SK-N-MC (cell line): ENCODE measurements around the gene KRT24.

Source experiments
- DNase-seq: peaks from one replicate; pipeline ENCODE4 v3.0.0-alpha.2; 2011; ENCODE audit warnings: low read depth, low spot score
- H3K27ac ChIP-seq: fragments of 200-600 bp; sonication (generic); 2 replicates; pipeline ENCODE4 v1.5.1; 2016; ENCODE audit warnings: mixed run types
- H3K36me3 ChIP-seq: fragments of 200-600 bp; sonication (generic); 2 replicates; pipeline ENCODE4 v1.6.1; 2017; ENCODE audit warnings: antibody characterized with exemption, low read length, mixed read lengths; ENCODE audit not compliant: insufficient read depth
- H3K4me3 ChIP-seq: fragments of 200-600 bp; sonication (generic); 2 replicates; pipeline ENCODE4 v1.5.1; 2016
- H3K9ac ChIP-seq: fragments of 200-600 bp; sonication (generic); 2 replicates; pipeline ENCODE4 v1.8.0; 2017; ENCODE audit warnings: mixed run types, mixed read lengths; ENCODE audit not compliant: insufficient read length
- H3K9me3 ChIP-seq: fragments of 200-600 bp; sonication (generic); 2 replicates; pipeline ENCODE4 v1.6.1; 2017; ENCODE audit warnings: low read depth, mild to moderate bottlenecking, antibody characterized with exemption, low read length, moderate library complexity, mixed read lengths
- EZH2 ChIP-seq: fragments of 200-600 bp; sonication (generic); IDR thresholded peaks from one replicate; pipeline ENCODE4 v1.6.1; 2017; ENCODE audit warnings: antibody characterized with exemption
- FOXP2 ChIP-seq: optimal IDR thresholded peaks from 2 replicates; pipeline ENCODE3; 2011; ENCODE audit warnings: mild to moderate bottlenecking, moderate library complexity; ENCODE audit not compliant: insufficient read depth; ENCODE audit errors: extremely low read length, control extremely low read depth
- POLR2AphosphoS5 ChIP-seq: IDR thresholded peaks from 2 replicates; pipeline ENCODE4 v1.6.1; 2012; ENCODE audit warnings: mild to moderate bottlenecking, low read depth, low read length, borderline replicate concordance

The KRT24 gene

DNA sequence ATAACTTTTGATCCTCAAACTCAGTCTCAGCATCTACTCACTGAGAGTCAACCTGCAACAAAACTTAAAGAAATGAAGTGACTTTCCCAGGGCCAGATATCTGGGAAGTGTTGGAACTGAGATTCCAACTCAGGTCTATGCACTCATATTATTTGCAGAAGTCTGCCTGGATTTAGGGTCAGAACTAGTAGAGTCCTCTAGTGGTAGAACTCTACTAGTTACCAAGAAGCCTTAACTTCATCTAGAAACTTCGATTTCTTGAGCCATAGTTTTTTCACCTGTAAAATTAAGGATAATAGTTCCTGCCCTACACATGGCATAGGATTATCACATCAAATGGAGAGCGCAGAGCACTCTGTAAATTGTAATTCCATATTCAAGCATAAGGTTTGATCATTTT lies 23.4 kb upstream of the KRT24 start:
- no peaks in the 10 kb centered on the region for H3K36me3 ChIP-seq
- H3K4me3 ChIP-seq = no peak overlapping the region
- no peaks in the 10 kb centered on the region for H3K9me3 ChIP-seq
- no peak overlapping the region for H3K9ac ChIP-seq
- no peak for TF ChIP-seq EZH2
- no peak for TF ChIP-seq FOXP2
- TF ChIP-seq POLR2AphosphoS5 = no peak
- H3K27ac ChIP-seq = no peak overlapping the region
- no peak for DNase-seq

DNA sequence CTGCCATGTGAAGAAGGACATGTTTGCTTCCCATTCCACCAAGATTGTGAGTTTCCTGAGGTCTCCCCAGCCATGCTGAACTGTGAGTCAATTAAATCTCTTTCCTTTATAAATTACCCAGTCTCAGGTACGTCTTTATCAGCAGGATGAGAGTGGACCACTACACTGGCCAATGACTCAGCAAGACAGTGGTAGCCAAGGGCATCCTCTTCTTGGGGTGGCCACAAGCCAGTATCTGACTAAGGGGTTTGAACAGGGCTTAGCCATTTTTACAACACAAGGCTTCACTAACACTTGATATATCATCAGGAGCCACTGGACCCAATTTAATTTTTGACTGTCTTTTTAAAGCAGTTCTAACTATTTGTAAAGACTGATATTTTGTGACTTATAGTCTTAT lies 21.1 kb upstream of the KRT24 start:
- no peak for TF ChIP-seq EZH2
- no peak for TF ChIP-seq POLR2AphosphoS5
- no peak for TF ChIP-seq FOXP2
- H3K27ac ChIP-seq = no peak overlapping the region
- H3K4me3 ChIP-seq = no peak overlapping the region
- H3K9me3 ChIP-seq = no peaks in the 10 kb centered on the region
- no peaks in the 10 kb centered on the region for H3K36me3 ChIP-seq
- DNase-seq = no peak
- H3K9ac ChIP-seq = no peak overlapping the region

DNA sequence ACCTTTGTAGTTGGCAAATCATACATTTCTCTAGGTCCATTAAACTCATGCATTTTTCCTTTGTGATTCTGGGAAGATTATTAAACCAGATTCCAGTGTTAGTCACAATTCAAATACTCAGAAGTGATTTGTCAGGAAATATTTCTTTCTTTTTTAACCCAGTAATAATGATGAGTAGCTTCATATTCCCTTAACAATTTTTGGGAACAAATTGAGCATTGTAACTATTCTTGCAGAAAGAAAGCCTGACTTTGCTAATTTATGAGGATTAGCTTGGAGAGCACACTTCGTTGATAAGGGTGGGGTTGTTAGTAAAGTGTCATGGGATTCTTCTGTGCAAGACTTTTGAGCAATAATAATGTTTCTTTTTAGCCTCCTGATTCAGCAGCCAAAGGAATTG lies 18.7 kb upstream of the KRT24 start:
- no peak for TF ChIP-seq EZH2
- no peak for TF ChIP-seq POLR2AphosphoS5
- TF ChIP-seq FOXP2 = no peak
- H3K36me3 ChIP-seq = no peaks in the 10 kb centered on the region
- no peak overlapping the region for H3K9ac ChIP-seq
- H3K4me3 ChIP-seq = no peak overlapping the region
- H3K27ac ChIP-seq = no peak overlapping the region
- DNase-seq = no peak
- H3K9me3 ChIP-seq = no peaks in the 10 kb centered on the region

DNA sequence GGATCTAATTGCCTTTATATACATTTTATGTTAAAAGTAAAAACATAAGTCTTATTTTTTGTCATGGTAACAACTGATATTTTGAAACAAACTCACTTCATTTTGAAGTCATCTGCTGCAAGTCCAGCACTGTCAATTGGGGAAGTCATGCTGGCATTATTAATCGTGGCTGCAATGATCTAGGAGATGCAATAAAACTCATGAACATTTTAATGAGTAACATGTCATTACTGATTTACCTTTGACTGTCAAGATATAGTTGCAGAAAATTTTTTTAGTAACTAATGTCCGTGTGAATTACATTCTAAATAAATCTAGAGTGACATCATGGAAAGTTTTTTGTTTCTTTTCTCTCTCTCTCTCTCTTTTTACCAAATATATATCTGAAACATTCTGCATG lies 17.3 kb upstream of the KRT24 start:
- no peak for TF ChIP-seq FOXP2
- no peak for TF ChIP-seq EZH2
- TF ChIP-seq POLR2AphosphoS5 = no peak
- Histone ChIP-seq H3K27ac (no peak overlapping the region), H3K4me3 (no peak overlapping the region)

DNA sequence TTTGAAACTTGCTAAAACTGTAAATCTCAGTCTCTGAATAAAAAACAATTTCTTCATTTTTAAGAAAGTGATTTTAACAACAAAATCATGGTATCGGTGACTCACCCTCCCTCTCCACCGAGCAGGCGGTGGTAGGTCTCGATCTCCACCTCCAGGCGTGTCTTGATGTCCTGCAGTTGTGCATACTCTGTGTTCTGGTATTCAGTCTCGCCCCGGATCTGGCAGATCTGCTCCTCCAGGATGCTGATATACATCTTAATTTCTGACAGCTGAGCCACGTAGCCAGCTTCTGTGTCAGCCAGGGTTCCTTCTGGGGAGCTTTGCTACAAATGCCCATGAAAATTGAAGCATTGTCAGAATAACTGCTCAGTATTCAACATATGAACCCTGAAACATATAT lies 15.4 kb upstream of the KRT24 start:
- no peak overlapping the region for H3K27ac ChIP-seq
- TF ChIP-seq POLR2AphosphoS5 (no peak), EZH2 (no peak), FOXP2 (no peak)
- H3K9me3 ChIP-seq = no peaks in the 10 kb centered on the region
- no peak for DNase-seq
- H3K4me3 ChIP-seq = no peak overlapping the region
- no peak overlapping the region for H3K9ac ChIP-seq
- no peaks in the 10 kb centered on the region for H3K36me3 ChIP-seq

More for the DNA sequence above, 17.3 kb upstream of the KRT24 start:
- H3K9ac ChIP-seq = no peak overlapping the region
- no peaks in the 10 kb centered on the region for H3K36me3 ChIP-seq
- DNase-seq = no peak
- no peaks in the 10 kb centered on the region for H3K9me3 ChIP-seq

DNA sequence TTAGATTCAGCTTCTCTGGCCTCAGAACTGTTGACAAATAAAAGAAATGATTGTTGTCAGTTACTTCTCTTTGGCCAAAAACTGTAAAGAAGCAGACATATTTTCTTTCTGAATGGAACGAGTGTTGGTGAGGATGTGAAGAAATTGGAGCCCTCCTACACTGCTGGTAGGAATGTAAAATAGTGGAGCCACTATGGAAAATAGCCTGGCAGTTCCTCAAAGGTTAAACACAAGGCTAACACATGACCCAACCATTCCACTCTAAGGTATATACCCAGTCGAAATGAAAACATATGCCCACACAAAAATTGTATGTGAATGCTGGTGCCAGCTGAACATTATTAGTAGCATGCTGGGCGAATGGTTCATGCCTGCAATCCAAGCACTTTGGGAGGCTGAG lies 14.2 kb upstream of the KRT24 start:
- no peaks in the 10 kb centered on the region for H3K36me3 ChIP-seq
- H3K4me3 ChIP-seq = no peak overlapping the region
- no peaks in the 10 kb centered on the region for H3K9me3 ChIP-seq
- H3K27ac ChIP-seq = no peak overlapping the region
- TF ChIP-seq EZH2 = no peak
- TF ChIP-seq FOXP2 = no peak
- no peak for TF ChIP-seq POLR2AphosphoS5
- no peak for DNase-seq
- H3K9ac ChIP-seq = no peak overlapping the region

DNA sequence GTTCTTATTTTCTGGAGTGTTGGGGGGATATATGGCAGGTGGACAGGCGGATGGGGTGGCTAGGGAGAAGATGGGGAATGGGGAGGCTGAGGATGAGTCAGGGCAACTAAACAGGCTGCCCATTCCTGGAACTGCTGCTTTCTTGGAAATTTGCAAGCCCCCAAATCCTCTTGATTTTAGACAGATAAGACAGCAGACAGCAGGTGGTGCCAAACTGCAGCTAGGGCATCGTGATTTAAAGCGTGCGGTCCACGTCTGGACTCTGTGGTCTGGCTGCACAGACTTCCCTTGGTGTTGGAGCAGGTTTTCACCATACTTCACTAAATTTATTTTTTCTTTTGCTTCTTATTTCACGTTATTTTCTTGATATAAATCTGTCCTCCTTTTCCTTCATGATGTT lies 10.9 kb upstream of the KRT24 start:
- Histone ChIP-seq H3K9me3 (no peaks in the 10 kb centered on the region), H3K9ac (no peak overlapping the region), H3K27ac (no peak overlapping the region), H3K36me3 (no peaks in the 10 kb centered on the region), H3K4me3 (no peak overlapping the region)
- TF ChIP-seq FOXP2 = no peak
- TF ChIP-seq POLR2AphosphoS5 = no peak
- no peak for TF ChIP-seq EZH2
- no peak for DNase-seq

DNA sequence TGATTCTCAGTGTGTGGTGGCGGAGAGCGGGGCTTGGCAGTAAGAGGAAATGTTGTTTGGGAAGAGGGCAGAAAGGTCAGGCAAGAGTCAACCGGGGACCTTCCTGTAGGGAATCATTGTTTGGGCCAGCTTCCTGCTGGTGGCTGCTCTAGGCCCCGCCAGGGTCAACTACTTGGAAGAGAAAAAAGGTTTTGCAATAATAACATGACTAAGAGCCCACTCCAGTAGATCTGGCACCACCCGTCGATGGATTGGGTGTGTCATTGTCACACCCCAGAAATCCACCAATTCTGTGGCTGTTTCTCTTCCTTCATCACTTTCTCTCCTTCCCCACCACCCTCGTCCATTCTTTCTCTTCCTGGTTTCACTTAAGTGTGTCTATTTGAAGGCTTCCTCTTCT lies 4.2 kb upstream of the KRT24 start:
- no peak overlapping the region for H3K9ac ChIP-seq
- no peak overlapping the region for H3K27ac ChIP-seq
- TF ChIP-seq EZH2 (no peak), POLR2AphosphoS5 (no peak), FOXP2 (no peak)
- H3K36me3 ChIP-seq = no peaks in the 10 kb centered on the region
- H3K4me3 ChIP-seq = no peak overlapping the region
- DNase-seq = no peak
- no peaks in the 10 kb centered on the region for H3K9me3 ChIP-seq

DNA sequence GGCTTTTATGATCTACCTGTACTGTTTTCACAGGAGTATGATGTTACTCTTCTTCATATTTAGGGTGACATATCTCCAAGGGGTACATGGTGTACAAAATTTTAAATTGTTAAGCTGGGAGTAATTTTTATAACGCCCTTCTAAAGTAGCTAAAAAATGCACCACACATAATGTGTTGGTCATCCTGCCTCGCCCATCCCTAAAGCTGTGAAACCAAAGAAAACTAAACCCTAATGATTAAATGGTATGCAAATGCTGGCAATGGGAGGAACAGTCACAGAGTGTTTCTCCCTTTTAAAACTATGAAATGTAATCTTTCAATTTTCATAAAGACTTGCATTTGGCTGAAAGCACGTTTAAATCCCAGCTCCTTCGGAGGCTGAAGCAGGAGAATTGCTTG lies 2.0 kb upstream of the KRT24 start:
- Histone ChIP-seq H3K36me3 (no peaks in the 10 kb centered on the region), H3K4me3 (no peak overlapping the region), H3K27ac (no peak overlapping the region), H3K9ac (no peak overlapping the region), H3K9me3 (no peaks in the 10 kb centered on the region)
- DNase-seq = no peak
- TF ChIP-seq POLR2AphosphoS5 = no peak
- no peak for TF ChIP-seq EZH2
